Peyer's patch (tissue), 4 donors: ENCODE results near the gene DZIP3. TPM values are rescaled to one million over a fixed set of nuclear protein-coding genes. Genes with fewer than 3 reads are reported as not detected.

Source experiments
- DNase-seq, 3 donors: peaks; one replicate each; pipeline ENCODE4 v3.0.0-alpha.2; 2017 to 2019
- H3K27ac ChIP-seq, 4 donors: fragments of 200-600 bp; sonication (generic); one replicate each; pipeline ENCODE4 v1.5.1; 2016 to 2019
- H3K27me3 ChIP-seq, 2 donors: fragments of 200-600 bp; sonication (generic); one replicate each; pipeline ENCODE4 v1.5.1; 2019
- H3K36me3 ChIP-seq, 3 donors: fragments of 200-600 bp; sonication (generic); one replicate each; pipeline ENCODE4 v1.5.1; 2016 to 2019
- H3K4me1 ChIP-seq, 4 donors: fragments of 200-600 bp; sonication (generic); one replicate each; pipeline ENCODE4 v1.5.1; 2016 to 2019
- H3K4me3 ChIP-seq, 4 donors: fragments of 200-600 bp; sonication (generic); 1 replicate in 3 of 4; 2 replicates in 1 of 4; pipeline ENCODE4 v1.5.1; 2016 to 2019; ENCODE audit warnings: mild to moderate bottlenecking in 1 of 4
- H3K9me3 ChIP-seq, 4 donors: fragments of 200-600 bp; sonication (generic); one replicate each; pipeline ENCODE4 v1.5.1; 2016 to 2019; ENCODE audit warnings: mild to moderate bottlenecking in 1 of 4
- CTCF ChIP-seq, 6 experiments: fragments of 450-650 bp in 4 of 6; fragments of 200-600 bp in 2 of 6; sonication (generic) in 1 of 6; IDR thresholded peaks; one replicate each; pipeline ENCODE4 v1.5.1; 2017 to 2019; ENCODE audit warnings: antibody characterized with exemption in 6 of 6, mild to moderate bottlenecking in 3 of 6, moderate library complexity in 1 of 6
- POLR2A ChIP-seq, 2 donors: fragments of 450-650 bp; IDR thresholded peaks; one replicate each; pipeline ENCODE4 v1.5.1; 2017; ENCODE audit warnings: antibody characterized with exemption in 2 of 2, mild to moderate bottlenecking in 2 of 2, moderate library complexity in 2 of 2
- total RNA-seq, 4 donors: library from RNA; depleted of rRNA; stranded (reverse); fragments of >200 nt; gene quantifications; one replicate each; pipeline ENCODE4 v1.1.0, GENCODE V29; 2016

The DZIP3 gene
- total RNA-seq, 4 donors from 2014 or later: 4.6 to 21.5 (median 5.9) TPM

- TF ChIP-seq CTCF (IDR thresholded peaks at IDR 0.05): peak in 1 of 6 experiments; percentile 10
- TF ChIP-seq POLR2A (IDR thresholded peaks at IDR 0.05): no peak
- Histone ChIP-seq H3K4me3 (no peak overlapping the region), H3K4me1 (peaks cover 0 to 8% (median 0%) of the 10 kb centered on the region in 4 donors), H3K36me3 (no peaks in the 10 kb centered on the region), H3K9me3 (no peaks in the 10 kb centered on the region), H3K27me3 (no peaks in the 10 kb centered on the region), H3K27ac (peak overlapping the region in 3 of 4 donors; percentile 6 to 52 (median 45))
- DNase-seq: no peak
Observed at GRCh38 chr3:108602249-108602934, 12.9 kb downstream of the DZIP3 start.

DNA sequence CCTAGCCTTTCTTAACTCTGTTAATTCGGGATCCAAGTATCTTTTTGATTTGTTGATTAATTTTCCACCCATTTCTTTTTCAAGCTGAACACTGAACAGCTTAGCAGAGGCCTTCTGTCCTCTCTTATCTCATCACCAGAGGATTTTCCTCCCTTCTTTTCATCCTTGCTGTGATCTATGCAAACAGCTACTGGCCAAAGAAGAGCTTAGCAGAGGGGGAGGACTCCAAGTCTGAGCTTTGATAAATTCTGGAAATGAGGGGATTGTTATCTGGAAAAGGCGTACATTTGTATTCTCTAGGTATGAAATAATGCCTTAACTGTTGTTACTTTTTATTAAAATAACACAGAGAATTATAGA lies 13.4 kb downstream of the DZIP3 start:
- Histone ChIP-seq H3K27me3 (no peaks in the 10 kb centered on the region), H3K4me1 (peaks cover 0 to 8% (median 0%) of the 10 kb centered on the region in 4 donors), H3K36me3 (no peaks in the 10 kb centered on the region), H3K27ac (peak overlapping the region in 3 of 4 donors; percentile 6 to 52 (median 45)), H3K9me3 (no peaks in the 10 kb centered on the region), H3K4me3 (no peak overlapping the region)
- DNase-seq: no peak
- TF ChIP-seq POLR2A (IDR thresholded peaks at IDR 0.05) (no peak), CTCF (IDR thresholded peaks at IDR 0.05) (peak in 1 of 6 experiments; percentile 0)

DNA sequence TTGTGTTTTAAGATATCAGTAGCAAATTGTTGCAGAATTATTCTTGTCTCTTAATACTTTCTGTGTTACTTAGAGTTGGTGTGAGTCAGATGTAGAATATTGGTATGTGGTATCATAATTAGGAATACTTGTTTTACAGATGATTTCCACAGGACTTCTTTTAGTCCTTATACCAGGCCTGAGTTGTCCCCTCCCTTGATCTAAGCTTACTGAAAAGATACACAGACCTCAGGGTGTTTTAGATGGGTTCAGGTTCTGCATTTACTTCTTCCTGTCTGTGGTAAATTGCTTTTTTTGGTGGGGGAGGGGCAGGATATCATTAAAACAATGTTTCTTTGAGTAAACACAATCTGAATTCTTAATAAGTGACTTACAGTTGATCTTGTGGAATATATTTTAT lies 14.2 kb downstream of the DZIP3 start:
- H3K4me3 ChIP-seq: no peak overlapping the region

GRCh38 chr3:108605028-108605427 lies 15.5 kb downstream of the DZIP3 start:
- no peak for TF ChIP-seq POLR2A (IDR thresholded peaks at IDR 0.05)
- TF ChIP-seq CTCF (IDR thresholded peaks at IDR 0.05): no peak
- no peak overlapping the region for H3K27ac ChIP-seq
- H3K4me3 ChIP-seq: no peak overlapping the region
- H3K9me3 ChIP-seq: no peaks in the 10 kb centered on the region
- H3K36me3 ChIP-seq: no peaks in the 10 kb centered on the region
- H3K4me1 ChIP-seq: peaks cover 0 to 8% (median 0%) of the 10 kb centered on the region in 4 donors
- H3K27me3 ChIP-seq: no peaks in the 10 kb centered on the region
- no peak for DNase-seq

More for the DNA sequence above, 14.2 kb downstream of the DZIP3 start:
- Histone ChIP-seq H3K4me1 (peaks cover 0 to 8% (median 0%) of the 10 kb centered on the region in 4 donors), H3K9me3 (no peaks in the 10 kb centered on the region), H3K27ac (peak overlapping the region in 3 of 4 donors; percentile 11 to 52 (median 47)), H3K36me3 (no peaks in the 10 kb centered on the region), H3K27me3 (no peaks in the 10 kb centered on the region)
- DNase-seq: no peak
- TF ChIP-seq CTCF (IDR thresholded peaks at IDR 0.05) (no peak), POLR2A (IDR thresholded peaks at IDR 0.05) (no peak)

- Histone ChIP-seq H3K27ac (no peak overlapping the region), H3K4me1 (peaks cover 0 to 8% (median 0%) of the 10 kb centered on the region in 4 donors), H3K36me3 (no peaks in the 10 kb centered on the region), H3K4me3 (no peak overlapping the region), H3K27me3 (no peaks in the 10 kb centered on the region), H3K9me3 (no peaks in the 10 kb centered on the region)
- no peak for DNase-seq
- TF ChIP-seq CTCF (IDR thresholded peaks at IDR 0.05) (no peak), POLR2A (IDR thresholded peaks at IDR 0.05) (no peak)
Observed at GRCh38 chr3:108605491-108605890, 16.0 kb downstream of the DZIP3 start.
